Ishikawa (cell line): Measurements from ENCODE around the gene ST7.

Experiments used
- CEBPB ChIP-seq: IDR thresholded peaks from 2 replicates; pipeline ENCODE4 v1.6.1; 2012
- CREB1 ChIP-seq: IDR thresholded peaks from 2 replicates; pipeline ENCODE4 v1.6.1; 2012; ENCODE audit warnings: low read depth
- EGR1 ChIP-seq: IDR thresholded peaks from 2 replicates; pipeline ENCODE4 v1.6.1; 2012
- EP300 ChIP-seq: IDR thresholded peaks from 2 replicates; pipeline ENCODE4 v1.6.1; 2012; ENCODE audit warnings: borderline replicate concordance
- FOXM1 ChIP-seq: IDR thresholded peaks from 2 replicates; pipeline ENCODE4 v1.6.1; 2012; ENCODE audit warnings: low read depth, borderline replicate concordance
- NFIC ChIP-seq: IDR thresholded peaks from 2 replicates; pipeline ENCODE4 v1.6.1; 2012
- RAD21 ChIP-seq: IDR thresholded peaks from 2 replicates; pipeline ENCODE4 v1.6.1; 2012; ENCODE audit warnings: low read depth
- TAF1 ChIP-seq: IDR thresholded peaks from 2 replicates; pipeline ENCODE4 v1.6.1; 2012; ENCODE audit warnings: low read depth, mild to moderate bottlenecking
- TCF12 ChIP-seq: IDR thresholded peaks from 2 replicates; pipeline ENCODE4 v1.6.1; 2012; ENCODE audit warnings: low read depth
- TEAD4 ChIP-seq: IDR thresholded peaks from 2 replicates; pipeline ENCODE4 v1.6.1; 2012
- YY1 ChIP-seq: IDR thresholded peaks from 2 replicates; pipeline ENCODE4 v1.6.1; 2012; ENCODE audit warnings: low read depth
- ZBTB7A ChIP-seq: IDR thresholded peaks from 2 replicates; pipeline ENCODE4 v1.6.1; 2012; ENCODE audit warnings: low read depth
- TF ChIP-seq, protein P1 (sequence below): IDR thresholded peaks from 2 replicates; pipeline ENCODE4 v1.6.1; 2012; ENCODE audit warnings: low read depth, mild to moderate bottlenecking
- TF ChIP-seq, protein P2 (sequence below): IDR thresholded peaks from 2 replicates; pipeline ENCODE4 v1.6.1; 2012
- TF ChIP-seq, protein P3 (sequence below): IDR thresholded peaks from 2 replicates; pipeline ENCODE4 v1.6.1; 2012

The ST7 gene

DNA sequence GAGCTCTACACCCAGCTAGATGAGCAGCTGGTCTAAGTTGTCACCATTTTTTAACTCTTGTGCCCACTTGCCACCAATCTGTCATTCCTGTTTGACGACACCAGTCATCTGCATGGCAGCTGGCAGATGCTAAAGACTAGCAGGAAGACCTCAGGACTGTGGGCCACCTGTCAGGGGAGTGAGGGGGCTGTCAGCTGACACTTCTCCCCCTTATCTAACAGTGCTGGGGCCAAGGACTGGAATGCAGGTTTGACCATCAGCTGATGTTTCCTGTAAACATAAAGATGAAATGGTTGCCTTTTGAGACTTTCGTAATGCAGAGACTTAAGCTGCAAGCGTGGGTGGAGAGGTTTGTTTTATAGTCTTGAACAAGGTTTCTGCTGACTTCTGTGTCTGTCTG lies 276.0 kb downstream of the ST7 start:
- TF ChIP-seq, protein P1, sequence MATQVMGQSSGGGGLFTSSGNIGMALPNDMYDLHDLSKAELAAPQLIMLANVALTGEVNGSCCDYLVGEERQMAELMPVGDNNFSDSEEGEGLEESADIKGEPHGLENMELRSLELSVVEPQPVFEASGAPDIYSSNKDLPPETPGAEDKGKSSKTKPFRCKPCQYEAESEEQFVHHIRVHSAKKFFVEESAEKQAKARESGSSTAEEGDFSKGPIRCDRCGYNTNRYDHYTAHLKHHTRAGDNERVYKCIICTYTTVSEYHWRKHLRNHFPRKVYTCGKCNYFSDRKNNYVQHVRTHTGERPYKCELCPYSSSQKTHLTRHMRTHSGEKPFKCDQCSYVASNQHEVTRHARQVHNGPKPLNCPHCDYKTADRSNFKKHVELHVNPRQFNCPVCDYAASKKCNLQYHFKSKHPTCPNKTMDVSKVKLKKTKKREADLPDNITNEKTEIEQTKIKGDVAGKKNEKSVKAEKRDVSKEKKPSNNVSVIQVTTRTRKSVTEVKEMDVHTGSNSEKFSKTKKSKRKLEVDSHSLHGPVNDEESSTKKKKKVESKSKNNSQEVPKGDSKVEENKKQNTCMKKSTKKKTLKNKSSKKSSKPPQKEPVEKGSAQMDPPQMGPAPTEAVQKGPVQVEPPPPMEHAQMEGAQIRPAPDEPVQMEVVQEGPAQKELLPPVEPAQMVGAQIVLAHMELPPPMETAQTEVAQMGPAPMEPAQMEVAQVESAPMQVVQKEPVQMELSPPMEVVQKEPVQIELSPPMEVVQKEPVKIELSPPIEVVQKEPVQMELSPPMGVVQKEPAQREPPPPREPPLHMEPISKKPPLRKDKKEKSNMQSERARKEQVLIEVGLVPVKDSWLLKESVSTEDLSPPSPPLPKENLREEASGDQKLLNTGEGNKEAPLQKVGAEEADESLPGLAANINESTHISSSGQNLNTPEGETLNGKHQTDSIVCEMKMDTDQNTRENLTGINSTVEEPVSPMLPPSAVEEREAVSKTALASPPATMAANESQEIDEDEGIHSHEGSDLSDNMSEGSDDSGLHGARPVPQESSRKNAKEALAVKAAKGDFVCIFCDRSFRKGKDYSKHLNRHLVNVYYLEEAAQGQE = no peak
- TF ChIP-seq CREB1 (no peak), RAD21 (no peak), TCF12 (no peak), EP300 (no peak), YY1 (no peak), NFIC (no peak), EGR1 (no peak), ZBTB7A (no peak), CEBPB (no peak)
- TF ChIP-seq, protein P2, sequence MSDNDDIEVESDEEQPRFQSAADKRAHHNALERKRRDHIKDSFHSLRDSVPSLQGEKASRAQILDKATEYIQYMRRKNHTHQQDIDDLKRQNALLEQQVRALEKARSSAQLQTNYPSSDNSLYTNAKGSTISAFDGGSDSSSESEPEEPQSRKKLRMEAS = no peak

DNA sequence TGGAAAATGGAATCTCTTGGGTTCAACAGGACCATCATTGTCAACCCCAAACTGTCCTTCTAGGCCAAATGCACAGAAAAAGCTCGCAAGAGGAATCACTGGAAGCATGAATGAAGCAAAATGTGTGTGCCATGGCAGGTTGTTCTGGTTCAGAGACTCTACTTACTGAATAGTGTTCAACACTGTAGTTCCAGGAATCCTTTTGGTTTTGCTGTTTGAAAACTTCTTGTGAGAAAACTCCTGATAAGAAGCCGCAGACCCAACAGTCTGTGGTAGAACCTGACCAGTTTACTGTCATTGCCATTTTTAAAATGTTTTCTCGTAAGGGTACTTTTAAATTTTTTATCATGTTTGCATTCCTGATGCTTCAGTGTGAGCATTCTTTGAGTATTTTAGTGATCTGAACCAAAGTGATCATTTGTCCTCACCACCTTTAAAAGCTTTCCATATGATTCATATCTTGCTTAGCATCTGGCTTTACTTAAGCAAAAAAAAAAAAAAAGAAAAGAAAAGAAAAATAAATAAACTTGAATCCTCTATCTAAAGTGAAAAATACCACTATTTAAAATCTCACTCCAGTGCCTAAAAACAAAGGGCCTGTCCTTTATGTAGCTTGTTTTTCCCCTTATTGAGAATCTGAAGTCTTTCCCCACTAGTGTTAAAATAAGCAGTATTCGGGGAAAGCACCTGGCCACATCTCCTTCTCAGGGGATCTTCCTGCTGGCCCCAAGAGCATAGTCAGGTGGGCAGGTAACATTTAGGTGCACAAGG lies 277.2 kb downstream of the ST7 start:
- TF ChIP-seq, protein P1 = no peak
- TF ChIP-seq CEBPB (no peak), TEAD4 (no peak), FOXM1 (no peak), YY1 (no peak), CREB1 (no peak), RAD21 (no peak), NFIC (no peak), EGR1 (no peak), TAF1 (no peak), EP300 (no peak), TCF12 (no peak), ZBTB7A (no peak)
- TF ChIP-seq, protein P2 = no peak
- TF ChIP-seq, protein P3, sequence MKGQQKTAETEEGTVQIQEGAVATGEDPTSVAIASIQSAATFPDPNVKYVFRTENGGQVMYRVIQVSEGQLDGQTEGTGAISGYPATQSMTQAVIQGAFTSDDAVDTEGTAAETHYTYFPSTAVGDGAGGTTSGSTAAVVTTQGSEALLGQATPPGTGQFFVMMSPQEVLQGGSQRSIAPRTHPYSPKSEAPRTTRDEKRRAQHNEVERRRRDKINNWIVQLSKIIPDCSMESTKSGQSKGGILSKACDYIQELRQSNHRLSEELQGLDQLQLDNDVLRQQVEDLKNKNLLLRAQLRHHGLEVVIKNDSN = no peak

DNA sequence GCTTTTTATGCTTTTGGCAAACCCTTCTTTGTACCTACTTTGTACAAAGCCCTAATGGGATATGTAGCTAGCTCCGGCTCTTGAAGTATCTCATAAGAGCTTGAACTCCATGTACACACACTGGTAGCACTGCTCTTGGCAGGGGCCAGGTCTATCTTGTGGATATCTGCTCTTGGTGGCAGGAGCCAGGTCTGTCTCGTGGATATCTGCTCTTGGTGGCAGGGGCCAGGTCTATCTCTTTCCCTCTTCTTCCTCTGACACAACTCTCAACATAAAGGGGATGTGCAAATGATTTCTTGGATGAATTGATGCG lies 277.7 kb downstream of the ST7 start:
- TF ChIP-seq ZBTB7A = no peak

DNA sequence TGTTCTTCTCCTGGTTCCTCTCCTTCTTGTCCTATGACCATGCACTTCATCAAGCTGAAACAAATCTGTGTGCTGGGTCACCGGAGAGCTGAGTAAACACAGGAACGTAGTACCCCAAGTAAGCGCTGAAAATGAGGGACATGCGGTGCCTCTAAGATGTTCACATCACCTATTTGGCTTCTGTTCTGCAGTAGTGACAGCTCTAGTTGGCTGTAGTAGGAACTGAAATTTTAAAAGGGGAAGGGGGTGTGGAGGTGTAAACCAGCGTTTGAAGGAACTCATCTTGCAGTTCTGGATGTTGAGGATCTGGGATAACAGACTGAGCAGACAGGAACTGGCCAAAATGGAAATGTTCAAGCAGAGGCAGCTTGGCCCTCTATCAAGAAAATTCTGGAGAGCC lies 284.3 kb downstream of the ST7 start:
- TF ChIP-seq EP300 = no peak
- no peak for TF ChIP-seq TCF12
- TF ChIP-seq CREB1 = no peak
- TF ChIP-seq, protein P1 = no peak
- TF ChIP-seq CEBPB = no peak
- no peak for TF ChIP-seq TAF1
- TF ChIP-seq, protein P3 = no peak
- TF ChIP-seq, protein P2 = no peak
- TF ChIP-seq EGR1 = no peak
- TF ChIP-seq FOXM1 = no peak
- TF ChIP-seq RAD21 = no peak
- no peak for TF ChIP-seq NFIC
- TF ChIP-seq ZBTB7A = no peak
- no peak for TF ChIP-seq YY1
- TF ChIP-seq TEAD4 = no peak
